Stimulated activated CD4-positive, alpha-beta T cell treated with anti-CD3 and anti-CD28 coated beads, Interleukin-15, amount 100 ng/mL, for 24 hours (primary cell): ENCODE measurements around the gene CLTC.
"Not testable (repeated sequence)": the region's sequence is repeated elsewhere in the genome, so short reads cannot be mapped to it uniquely, and the experiment has no call there.

Experiments
- DNase-seq: peaks from one replicate; pipeline ENCODE4 v3.0.0-alpha.2; 2020

Gene CLTC

DNA sequence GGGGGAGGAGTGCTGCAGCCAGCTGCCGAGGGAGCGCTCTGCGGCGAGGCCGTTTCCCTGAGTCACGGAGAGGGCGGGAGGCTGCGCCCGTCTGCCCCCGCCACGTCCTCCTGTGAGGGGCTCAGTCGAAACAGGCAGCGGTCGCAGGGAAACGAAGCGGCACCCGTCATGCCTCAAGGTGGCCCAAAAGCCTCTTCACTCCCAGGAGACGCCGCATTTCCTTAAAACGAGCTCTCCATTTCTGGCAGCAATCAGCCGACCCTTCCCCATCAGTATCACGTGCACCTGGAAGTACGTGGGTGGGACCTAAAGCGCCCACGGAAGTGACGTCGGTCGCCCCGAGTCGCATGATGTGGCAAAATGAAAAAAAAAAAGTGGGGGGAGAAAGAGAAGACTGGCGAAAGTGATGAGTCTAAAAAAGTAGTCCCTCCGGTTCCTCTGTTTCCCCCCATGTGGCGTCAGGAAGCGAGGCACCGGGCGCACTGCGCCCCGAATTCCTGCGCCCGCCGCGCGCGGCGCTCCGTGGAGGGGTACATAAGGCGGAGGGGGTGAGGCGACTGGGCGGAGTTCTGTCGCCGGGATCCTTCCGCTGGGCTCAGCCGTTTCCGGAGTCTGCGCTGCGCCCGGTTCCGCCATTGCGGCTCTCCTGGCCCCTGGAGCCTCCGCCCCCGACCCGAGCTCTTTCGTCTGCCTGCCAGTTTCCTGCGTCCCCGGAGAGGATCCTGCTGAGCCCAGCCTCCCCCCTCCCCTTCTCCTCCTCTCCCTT lies at the start of gene CLTC:
Gene CLTC (plus strand): TSS at position 598 of the 766 bp plus-strand sequence. CDS start 237 bp downstream, outside the sequence.
- DNase-seq, result peak; percentile 95

DNA sequence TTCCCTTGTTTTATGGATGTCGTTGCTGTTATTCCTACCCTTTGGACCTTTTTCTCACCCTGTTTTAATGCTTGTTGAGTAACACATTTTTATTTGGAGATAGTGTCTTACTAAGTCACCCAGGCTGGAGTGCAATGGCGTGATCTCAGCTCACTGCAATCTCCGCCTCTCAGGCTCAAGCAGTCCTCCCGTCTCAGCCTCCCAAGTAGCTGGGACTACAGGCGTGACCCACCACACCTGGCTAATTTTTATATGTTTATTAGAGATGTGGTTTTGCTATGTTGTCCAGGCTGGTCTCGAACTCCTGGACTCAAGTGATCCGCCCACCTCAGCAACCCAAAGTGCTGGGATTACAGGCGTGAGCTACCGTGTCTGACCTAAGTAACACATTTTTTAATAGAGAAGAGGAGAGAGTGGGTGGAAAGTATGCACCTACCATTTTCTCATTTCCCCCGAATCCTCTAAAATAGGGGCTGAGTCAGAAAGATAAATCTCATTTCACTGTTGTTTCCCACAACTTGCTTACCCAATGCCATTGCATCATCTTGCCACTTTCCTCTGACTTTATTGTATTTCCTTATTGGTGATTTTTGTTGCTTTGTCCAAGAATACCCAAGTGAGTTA lies 47.3 kb upstream of the CLTC start:
- peak; percentile 34 for DNase-seq

DNA sequence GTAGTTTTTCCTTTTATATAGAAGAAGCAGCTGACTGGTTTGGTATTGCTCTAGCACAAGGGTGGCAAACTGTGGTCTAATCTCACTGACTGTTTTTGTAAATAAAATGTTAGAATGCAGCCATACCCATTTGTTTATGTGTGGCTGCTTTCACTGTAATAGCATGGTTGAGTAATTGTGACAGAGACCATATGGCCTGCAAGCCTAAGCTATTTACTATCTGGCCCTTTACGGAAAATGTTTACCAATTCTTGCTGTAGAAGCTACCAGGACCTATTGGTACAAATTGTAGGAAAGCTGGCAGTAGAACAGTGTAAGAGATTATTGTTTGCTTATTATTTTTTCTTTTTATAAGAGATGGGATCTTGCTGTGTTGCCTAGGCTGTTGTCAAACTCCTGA lies 35.5 kb upstream of the CLTC start:
- DNase-seq, result not testable (repeated sequence)

DNA sequence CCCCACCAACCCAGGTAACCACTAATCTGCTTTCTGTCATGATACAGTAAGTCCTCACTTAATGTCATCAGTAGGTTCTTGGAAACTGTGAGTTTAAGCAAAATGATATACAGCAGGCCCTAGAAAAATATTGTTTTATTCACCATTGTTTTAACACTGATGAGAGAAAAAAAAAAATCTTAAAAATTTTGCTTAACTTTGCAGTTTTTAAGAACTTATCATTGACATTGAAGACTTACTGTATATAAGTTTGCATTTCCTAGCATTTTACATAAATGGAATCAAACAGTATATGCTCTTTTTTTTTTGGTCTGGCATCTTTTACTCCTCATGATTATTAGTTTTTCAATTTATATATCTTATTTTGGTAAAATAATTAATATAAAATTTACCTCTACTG lies 19.5 kb upstream of the CLTC start:
- DNase-seq, result no peak

DNA sequence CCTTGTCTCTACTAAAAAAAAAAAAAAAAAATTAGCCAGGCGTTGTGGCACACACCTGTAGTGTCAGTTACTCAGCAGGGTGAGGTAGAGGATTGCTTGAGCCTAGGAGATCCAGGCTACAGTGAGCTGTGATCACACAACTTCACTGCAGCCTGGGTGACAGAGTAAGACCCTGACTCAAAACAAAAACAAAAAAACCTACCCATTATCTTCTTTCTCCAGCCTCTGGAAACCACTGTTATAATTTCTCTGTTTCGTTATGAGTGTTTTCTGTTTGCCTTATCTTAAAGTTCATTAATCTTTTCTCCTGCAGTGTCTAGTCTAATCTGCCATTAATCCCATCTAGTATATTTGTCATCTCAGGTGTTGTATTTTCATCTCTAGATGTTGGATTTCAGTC lies 18.6 kb upstream of the CLTC start:
- peak; percentile 28 for DNase-seq

DNA sequence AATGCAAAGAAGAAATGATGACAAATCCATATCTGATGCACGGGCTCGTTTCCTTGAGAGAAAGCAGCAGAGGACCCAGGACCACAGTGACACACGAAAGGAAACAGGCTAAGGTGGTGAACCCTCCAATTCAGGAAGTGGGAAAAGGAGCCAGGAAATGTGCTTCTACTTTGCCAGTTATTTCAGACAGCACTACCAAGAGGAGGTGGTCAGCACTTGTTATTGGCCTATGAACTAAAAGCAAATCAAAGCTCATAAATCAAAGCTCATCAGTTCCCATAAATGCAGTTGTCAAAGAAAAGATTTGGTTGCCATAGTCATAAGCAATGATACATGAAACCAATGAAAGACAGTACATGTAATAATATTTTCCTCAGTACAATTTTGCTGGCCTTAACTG lies 12.6 kb upstream of the CLTC start:
- DNase-seq, result no peak

DNA sequence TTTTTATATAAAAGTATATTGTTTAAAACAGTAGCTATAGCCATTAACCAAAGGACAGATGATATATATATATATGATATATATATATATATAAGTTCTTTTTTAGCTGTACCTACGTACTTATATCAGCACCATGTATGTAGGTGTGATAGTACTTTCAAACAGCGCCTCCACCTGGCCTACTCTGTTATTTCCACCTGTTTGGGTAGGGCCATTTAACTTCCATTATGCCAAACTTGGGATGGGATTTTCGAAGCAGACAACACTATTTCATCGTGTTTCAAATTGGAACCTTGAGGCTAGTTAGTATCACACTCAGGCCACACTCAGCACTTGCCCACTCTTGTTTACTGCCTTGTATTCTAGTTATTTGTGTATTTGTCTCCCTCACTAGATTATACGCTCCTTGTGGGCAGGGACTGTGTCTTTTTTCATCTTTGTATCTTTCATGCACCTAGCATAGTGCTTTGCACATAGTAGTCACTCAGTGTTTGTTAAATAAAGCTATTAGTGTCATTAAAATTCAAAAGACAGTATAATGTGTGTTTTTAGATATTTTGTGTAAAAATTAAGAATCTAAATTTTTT lies 11.8 kb upstream of the CLTC start:
- peak; percentile 56 for DNase-seq

DNA sequence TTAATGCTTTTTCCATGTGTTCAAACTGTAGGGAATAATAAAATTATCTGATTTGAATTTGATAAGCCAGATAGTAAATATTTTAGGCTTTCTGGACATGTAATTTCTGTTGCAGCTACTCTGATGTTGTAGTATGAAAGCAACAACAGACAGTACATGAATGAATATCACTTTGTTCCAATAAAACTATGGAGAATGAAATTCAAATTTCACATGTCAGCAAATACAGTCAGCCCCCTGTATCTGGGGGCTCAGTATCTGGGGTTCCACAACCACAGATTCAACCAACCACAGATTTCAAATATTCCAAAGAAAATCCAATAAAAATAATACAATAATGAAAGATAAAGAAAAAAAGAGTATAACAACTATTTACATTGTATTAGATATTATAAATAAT lies 8.2 kb upstream of the CLTC start:
- DNase-seq, result no peak

DNA sequence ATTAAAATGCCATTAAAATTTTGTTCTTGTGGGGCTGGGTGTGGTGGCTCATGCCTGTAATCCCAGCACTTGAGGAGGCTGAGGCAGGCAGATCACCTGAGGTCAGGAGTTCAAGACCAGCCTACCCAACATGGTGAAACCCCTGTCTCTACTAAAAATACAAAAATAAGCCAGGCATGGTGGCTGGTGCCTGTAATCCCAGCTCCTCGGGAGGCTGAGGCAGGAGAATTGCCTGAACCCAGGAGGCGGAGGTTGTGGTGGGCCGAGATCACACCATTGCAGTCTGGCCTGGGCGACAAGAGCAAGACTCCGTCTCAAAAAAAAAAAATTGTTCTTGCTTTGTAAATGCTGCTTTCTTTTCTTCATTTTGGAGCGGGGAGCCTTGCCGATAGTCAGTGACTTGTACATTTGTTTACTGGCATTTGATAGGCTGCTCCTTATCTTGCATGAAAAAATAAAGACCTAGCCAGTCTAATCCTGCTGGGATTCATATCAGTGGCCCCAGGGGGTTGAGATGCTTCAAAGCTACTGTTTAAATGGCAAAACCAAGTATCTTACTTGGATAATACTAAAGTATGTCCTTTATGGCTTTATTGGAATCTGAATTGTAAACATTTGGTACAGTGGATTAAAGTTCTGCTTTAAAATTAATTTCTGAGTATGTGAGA lies 3.3 kb upstream of the CLTC start:
- DNase-seq, result no peak

DNA sequence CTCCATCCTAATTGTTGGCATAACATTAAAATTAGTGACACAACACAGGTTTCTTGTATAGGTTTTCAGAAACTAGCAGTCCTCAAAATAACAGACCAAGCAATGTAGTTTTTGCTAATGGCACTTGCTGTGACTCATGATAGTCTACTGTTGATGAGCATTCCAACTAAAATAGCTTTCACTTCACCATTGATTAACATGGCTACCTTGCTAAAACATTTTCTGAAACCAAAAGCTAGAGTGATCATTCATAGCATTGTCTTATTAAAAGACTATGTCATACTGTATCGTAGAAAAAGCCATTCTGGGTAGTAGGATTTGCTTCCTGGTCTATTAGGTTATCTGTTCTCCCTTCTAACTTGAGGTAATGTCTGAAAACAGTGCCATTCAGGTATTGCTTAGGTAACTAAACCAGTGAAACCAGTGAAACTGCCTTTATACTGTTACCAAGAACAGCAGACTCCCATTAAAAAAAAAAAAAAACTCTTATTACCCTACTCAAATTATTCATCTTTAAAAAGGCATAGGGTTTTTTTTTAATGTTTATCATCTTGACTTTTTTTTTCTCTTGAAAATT lies 2.5 kb upstream of the CLTC start:
- no peak for DNase-seq

DNA sequence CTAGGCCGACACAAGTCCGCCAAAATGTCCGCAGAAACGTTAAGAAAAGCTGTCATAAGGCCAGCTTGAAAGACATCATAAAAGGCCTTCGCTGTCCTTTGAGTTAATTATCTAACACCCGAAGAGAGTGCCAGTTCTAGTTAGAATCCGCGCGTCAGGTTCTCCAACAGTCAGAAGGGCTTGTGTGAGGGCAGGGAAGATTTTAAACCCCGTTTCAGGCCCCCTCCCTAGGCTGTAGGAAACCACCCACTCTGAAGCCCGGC lies 729 bp upstream of the CLTC start:
- DNase-seq, result no peak

DNA sequence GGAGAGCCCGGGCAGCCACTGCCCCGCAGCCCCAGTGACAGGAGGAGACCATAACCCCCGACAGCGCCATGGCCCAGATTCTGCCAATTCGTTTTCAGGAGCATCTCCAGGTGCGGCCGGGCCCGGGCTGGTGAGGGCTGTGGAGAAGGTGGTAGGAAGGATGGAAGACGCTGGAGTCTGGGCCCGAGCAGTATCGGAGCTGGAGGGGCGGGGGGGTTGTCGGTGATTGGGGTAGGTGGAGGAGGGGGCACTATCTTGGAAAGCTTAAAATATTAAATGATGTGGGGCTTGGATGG lies 317 bp downstream of the CLTC start:
- no peak for DNase-seq

DNA sequence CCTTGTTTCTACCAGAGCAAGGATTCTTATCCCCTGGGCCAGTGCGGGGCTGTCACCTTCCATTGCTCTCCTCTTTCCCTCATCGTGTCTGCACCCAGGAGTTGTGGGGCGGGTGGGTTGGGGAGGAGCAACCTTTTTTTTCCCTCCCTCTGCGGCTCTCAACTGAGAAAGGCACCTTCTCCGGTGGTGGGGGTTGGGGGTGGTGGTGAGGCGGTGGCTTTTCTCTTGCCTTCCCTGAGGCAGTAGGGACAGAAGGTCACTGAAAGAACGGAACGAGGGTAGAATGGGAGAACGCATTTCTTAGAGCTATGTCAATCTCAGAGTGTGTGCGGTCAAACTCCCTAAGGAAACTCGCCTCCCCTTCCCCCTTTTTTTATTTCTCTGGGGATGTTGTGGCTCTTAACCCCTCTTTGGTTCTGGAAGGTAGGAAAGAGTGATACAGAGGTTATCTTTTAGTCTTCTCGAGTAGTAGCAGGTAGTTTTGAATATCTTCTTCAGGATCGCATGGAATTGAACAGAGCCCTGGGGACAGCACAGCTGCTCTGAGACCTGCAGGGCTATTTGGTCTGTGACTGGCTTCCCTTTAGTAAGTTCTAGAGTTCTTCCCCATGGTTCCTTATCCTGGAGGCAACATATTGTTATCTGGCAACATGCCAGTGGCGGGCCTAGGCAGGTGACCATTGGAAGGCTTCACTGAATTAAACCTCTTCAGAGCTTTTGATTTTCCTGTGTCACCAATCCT lies 994 bp downstream of the CLTC start:
- peak; percentile 71 for DNase-seq

DNA sequence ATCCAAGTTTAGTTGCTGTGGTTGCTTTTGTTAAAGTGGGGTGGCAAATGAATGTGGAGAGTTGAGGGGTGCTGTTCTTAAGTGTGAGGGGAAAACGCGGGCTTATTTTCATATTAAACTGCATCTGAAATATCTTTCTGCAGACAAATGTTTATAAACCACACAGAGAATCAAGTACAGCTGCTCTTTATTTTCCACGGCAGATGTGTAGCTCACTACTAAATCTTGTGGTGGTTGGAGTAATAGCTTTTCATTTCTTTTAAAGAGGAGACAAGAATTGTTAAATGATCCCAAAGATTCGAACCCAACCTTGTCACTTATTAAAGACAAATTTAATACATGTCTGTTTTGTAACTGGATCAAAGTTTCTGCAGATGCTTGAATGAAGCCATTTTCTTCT lies 2.1 kb downstream of the CLTC start:
- DNase-seq, result no peak

DNA sequence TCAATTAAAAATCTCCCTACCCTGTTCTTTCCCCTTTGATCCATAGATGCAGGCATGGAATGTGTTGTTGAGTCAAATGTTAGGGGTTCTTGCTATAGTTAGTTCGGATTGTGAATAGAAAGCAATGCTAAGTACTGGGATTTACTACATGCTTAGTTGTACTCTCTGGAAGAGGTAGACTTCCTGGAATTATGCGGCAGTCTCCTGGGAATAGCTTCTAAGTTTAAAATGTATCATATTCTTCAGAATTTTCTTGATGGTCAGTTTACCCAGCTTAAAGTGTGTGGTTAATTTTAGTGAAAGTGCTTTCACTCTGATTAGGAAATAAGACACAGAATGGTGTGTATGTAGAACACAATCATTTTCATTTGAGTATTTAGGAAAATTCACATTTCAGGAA lies 3.5 kb downstream of the CLTC start:
- no peak for DNase-seq

DNA sequence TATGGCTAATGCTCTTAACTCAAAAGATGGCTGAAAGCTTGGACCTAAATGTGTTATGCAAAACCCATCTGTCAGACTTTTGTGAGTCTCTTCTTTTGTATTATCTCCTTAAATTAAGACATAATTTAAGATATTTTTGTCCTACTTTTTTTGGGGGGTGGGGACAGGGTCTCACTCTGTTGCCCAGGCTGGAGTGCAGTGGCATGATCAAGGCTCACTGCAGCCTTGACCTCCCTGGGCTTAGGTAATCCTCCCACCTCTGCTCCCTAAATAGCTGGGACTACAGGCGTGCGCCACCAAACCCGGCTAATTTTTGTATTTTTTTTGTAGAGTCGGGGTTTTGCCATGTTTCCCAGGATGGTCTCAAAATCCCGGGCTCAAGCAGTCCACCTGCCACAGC lies 7.1 kb downstream of the CLTC start:
- DNase-seq, result no peak

DNA sequence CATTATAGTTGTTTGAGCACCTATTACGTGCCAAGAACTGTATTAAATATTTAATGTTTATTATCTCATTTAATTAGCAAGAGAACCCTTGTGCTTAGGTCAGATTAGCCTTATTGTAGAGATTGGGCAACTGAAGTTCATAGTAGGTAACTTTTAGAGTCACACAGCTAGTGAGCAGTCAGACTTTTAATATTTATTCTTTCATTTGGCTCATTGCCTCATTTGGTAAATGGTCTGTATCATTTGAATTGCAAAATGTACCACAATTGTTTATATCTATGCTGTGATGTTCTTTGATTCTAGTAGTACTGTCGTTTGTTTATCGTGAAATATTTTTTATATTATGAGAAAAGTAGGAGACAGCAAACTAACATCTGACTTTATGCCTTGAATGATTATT lies 7.6 kb downstream of the CLTC start:
- DNase-seq, result no peak

DNA sequence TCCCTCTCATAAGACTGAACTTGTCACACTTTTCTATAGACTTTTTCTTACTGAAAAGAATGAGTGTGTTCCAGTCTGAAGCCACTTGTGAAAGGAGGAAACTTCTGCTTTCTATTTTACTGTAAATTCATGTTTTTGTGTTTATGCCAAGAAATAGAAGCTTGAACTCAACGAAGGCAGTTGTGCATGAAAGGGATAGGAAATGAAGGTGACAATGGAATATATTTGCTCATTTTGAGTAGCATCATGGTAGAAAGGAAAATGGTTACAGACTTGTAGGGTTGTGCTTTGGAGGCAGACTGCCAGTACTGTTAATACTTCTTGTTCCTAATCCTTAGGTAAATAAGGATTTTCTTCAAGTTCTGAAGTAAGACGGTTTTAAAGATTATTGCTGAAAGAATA lies 8.1 kb downstream of the CLTC start:
- no peak for DNase-seq

DNA sequence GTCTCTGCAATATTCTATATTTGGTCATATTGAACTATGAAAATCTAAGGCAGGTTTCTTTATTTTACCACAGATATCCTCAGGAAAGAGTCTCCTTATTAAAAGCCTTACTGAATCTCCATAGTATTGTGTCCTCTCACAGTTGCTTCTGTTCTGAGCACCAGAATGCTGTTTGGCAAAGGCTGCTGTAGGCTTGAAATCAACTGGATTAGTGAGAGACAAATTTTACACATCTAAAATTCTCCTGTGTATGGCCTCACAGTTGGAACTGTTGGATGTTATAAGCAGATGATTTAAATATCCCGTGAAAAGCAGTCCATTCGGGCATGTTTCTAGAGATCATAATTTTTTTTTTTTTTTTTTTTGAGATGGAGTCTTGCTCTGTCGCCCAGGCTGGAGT lies 9.5 kb downstream of the CLTC start:
- DNase-seq, result no peak

DNA sequence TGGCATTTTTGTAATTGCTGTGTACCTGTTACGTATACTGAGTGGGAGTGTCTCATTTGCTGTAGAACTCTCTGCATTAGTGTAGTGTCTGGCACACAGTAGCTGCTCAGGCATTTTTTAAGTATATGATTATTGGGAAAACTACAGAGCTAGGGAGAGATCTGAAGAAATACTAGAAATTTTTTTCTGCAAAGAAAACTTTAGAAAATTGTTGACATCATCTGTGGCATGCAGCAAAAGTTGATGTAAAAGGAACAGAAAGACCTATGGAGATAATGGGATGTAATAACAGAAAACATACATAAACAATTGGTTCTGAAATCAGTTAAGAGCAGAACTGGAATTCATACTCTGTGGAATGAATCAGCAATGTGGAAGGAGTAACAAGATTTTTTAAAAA lies 11.6 kb downstream of the CLTC start:
- no peak for DNase-seq

DNA sequence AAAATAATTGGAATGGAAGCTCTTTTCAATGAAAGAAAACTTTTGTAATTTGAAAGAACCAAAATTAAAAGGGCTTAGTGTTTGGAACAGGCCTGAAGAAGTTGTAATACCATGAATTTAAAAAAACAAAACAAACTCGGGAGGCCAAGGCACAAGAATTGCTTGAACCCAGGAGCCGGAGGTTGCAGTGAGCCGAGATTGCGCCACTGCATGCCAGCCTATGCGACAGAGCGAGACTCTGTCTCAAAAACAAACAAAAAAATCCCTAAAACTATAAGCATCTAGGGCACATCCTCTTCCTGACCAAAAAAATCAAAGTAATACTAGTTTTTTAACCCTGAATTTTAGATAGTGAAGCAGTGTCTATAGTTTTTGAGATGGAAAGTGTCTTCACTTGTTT lies 12.7 kb downstream of the CLTC start:
- no peak for DNase-seq

DNA sequence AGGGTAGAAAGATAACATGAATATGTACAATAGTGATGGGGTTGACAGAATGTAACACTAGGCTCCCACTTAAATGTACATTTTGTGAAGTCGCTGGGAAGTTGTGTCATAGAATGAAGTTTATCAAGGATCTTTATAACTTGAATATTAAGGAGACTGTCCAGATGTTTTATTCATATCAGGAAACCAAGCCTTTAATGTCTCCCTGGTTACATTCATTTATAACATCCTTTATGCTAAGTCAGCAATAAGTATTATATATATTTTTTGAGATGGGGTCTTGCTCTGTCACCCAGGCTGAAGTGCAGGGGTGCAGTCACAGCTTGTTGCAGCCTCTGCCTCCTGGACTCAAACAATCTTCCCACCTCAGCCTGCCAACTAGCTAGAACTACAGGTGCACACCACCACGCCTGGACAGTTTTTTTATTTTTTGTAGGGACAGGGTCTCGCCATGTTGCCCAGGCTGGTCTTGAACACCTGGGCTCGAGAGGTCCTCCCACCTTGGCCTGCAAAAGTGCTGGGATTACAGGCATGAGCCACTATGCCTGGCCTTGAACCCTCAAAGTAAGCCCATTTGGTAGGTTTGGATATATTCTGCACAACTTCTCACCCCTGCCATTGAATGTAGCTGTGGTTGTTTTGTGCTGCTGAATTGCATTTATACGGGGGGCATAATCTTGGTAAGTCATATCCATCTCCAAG lies 14.1 kb downstream of the CLTC start:
- no peak for DNase-seq
